Measurements from ENCODE around the gene FASTK.
"Not testable (repeated sequence)": the region's sequence is repeated elsewhere in the genome, so short reads cannot be mapped to it uniquely, and the experiment has no call there.

Gene FASTK

DNA sequence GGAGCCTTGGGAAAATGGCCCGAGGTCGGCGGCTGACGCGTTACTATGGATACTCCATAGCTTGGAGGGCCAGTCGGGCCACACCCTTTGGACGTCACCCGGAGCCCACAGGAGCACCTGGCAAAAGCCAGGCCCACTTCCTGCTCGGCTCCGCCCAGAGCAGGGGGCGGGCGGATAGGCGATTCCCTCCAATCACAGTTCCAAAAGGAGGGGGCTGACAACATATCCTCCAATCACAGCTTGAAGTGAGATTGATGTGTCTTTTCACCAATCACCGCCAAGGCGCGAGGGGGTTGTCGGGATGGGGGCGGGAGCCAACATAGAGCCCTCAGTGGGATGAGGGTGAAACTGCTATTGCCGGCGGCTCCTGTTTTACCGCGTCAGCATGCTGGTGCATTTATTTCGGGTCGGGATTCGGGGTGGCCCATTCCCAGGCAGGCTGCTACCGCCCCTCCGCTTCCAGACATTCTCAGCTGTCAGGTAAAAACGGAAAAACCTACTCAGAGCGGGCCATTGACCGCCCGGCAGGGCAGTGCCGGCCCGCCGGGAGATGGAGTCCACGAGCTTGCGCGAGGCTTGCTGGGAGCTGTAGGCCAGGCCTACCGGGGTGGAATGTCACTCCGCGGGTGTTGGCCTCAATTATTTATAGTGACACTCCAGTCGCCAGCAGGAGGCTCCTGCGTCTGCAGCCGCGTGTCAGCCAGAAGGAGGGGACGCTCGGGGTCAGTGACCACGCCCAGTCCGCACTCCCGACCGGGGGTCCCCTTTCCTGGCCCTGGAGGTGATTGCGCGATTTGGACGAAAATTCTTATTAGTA is 52.3 kb downstream of the FASTK start, which contains the start of gene ABCB8:
Gene ABCB8 (plus strand): TSS at position 320 of the 817 bp plus-strand sequence. CDS start 66 bp downstream, at position 386.
- peak; percentile 98 for DNase-seq (ENCODE audit: low read depth, low spot score)

DNA sequence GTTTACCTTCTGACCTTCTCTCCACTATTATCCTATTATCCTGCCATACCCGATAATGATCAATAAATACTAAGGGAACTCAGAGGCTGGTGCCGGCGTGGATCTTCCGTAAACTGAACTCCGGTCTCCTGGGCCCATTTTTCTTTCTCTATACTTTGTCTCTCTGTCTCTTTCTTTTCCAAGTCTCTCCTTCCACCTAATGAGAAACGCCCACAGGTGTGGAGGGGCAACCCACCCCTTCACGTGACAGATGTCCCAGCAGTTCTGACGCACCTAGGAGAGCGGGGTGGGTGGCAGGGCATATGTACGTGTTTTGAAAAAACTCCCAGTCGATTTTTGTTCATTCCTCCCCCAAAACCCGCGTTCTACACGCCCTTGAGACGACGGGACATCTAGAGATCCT is 52.9 kb downstream of the FASTK start:
- not testable (repeated sequence) for DNase-seq (ENCODE audit: low read depth, low spot score)

DNA sequence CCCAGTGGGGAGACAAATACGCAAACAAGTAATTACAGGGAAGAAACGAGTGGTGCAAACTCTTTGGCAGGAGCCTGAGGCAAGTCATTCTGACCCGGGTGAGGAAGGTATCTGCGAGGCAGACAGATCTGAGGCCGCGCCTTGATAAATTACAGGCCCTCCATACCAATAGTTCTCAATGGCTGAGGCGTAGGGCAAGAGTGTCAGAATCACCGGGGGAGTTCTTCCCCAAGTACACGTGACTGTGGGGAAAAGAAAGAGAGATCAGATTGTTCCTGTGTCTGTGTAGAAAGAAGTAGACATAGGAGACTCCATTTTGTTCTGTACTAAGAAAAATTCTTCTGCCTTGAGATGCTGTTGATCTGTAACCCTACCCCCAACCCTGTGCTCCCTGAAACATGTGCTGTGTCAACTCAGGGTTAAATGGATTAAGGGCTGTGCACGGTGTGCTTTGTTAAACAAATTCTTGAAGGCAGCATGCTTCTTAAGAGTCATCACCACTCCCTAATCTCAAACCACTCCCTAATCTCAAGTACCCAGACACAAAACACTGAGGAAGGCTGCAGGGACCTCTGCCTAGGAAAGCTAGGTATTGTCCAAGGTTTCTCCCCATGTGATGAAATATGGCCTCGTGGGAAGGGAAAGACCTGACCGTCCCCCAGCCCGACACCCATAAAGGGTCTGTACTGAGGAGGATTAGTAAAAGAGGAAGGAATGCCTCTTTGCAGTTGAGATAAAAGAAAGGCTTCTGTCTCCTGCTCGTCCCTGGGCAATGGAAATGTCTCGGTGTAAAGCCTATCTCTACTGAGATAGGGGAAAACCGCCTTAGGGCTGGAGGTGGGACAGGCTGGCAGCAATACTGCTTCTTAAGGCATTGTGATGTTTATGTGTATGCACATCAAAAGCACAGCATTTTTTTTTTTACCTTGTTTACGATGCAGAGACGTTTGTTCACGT is 53.6 kb downstream of the FASTK start:
- not testable (repeated sequence) for DNase-seq (ENCODE audit: low read depth, low spot score)
